ENCODE results near the gene ARHGEF12.

The ARHGEF12 gene

DNA sequence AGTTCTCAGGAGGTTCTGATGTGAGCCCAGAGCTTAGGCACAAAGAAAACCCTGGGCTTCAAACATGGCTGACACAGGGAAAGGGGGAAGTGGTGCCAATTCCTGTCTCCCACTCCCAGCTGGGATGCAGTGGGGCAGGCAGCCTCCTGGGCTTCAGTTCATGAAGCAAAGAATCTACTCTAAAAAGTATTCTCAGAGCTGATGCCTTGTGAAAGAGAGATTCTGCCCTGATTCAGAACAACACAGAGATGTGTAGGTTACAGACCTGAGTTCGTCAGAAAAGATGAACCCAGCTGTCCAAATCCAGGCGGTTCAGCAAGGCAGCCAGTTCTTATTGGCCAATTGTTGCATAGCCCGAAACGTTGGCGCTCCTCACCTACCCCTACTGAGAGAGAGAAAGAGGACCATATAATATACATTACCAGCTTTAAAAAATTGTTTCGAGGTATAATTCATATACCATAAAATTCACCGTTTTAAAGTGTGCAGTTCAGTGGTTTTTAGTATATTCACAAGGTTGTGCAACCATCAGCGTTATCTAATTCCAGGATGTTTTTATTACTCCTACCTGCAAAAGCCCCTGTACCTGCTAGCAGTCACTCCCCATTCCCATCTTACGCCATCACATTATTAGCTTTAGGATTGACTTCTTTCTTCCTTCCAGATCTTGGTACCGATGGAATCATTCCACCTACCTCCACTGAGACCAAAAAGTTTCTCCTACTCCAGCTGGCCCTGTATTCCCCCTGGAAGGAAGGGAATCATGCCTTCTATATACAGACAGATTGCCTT lies 18.3 kb upstream of the ARHGEF12 start:
- no peak for DNase-seq

DNA sequence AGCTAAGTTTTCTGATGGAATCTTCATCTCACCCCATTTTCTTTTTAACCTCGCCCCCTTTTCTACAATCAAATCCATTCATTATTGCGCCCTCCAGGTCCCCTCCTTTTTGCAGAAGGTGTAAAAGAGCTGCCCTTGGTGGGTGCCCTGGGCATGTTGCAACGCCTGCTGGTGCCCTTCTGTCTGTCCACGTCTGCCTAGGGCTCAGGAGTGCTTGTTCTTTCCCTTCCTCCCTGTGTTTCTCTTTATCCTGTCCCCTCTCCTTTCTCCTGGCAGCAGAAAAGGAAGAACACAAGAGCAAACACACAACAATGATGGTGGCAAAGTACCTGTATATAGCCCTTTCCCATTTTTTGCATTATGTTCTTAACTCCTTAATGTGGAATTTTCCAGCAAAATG lies 17.3 kb upstream of the ARHGEF12 start:
- no peak for DNase-seq

DNA sequence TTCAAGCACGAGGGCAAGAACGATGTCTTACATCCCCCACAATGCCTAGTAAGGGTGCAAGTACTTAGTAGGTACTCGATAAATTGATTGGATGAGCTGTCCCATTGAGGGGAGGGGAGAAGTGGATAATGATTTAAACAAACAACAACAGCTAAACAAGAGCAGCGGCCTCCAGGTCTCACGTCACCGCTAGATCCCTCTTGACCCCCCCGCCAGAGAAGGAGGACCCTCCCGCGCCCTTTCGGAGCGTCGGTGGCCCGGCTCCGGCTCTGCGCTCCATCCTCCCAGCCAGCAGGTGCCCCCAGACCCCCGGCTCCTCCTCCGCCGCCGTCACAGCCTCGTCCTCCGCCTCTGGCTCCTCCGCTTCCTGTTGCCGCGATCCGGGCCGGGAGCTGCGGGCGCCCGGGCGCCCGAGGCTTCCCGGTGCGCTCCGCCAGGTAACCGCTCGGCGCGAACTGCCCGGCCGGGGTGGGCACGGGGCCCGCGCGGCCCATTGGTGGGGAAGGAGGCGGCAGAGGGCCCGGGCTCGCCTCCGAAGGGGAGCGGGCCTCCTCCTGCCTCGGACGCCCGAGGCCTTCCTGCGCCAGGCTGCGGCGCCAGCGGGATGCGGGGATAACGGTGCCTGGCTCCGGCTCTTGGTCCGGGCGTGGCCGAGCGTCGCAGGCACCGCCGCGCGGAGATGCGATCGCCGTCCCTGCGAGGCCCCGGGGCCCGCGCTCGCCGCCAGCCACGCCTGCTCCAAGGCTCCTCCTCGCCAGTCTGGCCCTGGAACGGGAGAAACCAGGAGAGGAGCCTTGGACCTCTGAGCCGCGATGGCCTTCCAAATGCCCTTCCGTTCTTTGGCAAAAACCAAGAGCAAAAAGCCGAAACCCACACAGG lies 11.0 kb upstream of the ARHGEF12 start, which contains the start of gene TLCD5:
Gene TLCD5, plus strand, starts transcription at position 368 of the 879 bp plus-strand sequence. CDS start 2,143 bp downstream, outside the sequence.
- peak; percentile 35 for DNase-seq

DNA sequence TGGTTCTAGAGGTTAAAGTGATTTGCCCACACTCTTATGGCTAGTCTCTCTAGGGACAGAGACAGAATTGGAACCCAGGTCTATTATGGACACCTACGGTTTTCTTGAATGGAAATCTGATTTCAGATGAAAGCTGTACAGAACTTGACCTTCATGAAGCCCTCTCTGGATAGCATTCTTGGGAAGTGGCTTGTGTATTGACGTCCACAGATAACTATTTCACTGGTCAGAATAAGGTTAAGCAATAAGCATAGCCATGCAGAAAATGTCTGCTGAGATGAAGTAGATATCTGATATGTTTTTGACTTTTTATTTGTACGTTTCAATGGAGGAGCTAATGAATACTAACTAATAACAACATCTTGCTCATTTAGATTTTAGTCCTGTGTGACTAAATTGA lies 10.0 kb upstream of the ARHGEF12 start:
- DNase-seq = no peak

DNA sequence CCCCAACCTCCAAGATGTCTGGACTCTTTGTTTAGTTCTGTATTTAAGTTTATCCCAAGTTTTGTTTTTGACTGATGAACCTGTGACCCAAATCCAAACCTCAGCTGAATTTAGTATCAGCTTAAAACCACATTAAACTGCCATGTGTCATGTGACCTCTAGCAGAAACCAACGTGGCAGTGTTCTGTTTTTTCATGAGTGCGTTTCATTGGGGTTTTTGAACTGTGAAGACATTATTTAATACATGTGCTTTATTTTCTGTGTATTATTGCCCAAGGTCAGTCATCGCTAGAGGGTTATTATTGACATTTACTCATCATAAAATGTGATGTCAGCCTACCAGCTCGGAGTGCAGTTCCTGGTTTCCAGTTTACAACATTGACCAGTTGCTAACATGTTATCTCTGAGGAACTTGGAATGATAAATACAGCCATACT lies 9.3 kb upstream of the ARHGEF12 start:
- no peak for DNase-seq

DNA sequence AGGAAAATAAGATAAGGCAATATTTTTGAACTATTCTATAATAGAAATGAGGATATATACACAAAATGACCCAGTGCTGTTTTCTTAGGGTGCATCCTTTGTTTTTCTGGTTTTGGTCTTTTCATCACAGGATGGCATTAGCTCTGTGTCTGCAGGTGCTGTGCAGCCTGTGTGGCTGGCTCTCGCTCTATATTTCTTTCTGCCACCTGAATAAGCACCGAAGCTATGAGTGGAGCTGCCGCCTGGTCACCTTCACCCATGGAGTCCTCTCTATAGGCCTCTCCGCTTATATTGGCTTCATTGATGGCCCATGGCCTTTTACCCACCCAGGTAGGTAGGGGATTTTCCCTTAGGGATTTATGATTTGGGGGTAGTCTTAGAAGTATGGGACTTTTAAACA lies 8.9 kb upstream of the ARHGEF12 start:
- no peak for DNase-seq

DNA sequence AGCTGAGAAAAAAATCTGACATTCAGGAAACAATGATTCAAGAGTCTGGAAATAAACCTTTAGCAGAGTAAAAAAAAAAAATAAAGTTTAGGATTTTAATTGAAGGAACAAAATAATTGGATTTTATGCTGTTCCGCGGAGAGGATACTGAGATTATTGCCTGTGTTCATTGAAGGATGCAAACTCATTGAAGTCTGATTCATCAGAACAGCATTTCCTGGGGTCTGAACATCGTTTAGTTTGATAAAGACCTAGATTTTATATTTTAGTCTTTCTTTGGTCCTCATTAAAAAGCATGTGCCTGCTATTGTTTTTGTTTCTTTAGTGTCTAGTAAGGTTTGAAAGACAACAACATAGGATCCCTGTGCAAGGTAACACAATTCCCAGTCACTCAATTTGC lies 6.7 kb upstream of the ARHGEF12 start:
- DNase-seq = no peak

DNA sequence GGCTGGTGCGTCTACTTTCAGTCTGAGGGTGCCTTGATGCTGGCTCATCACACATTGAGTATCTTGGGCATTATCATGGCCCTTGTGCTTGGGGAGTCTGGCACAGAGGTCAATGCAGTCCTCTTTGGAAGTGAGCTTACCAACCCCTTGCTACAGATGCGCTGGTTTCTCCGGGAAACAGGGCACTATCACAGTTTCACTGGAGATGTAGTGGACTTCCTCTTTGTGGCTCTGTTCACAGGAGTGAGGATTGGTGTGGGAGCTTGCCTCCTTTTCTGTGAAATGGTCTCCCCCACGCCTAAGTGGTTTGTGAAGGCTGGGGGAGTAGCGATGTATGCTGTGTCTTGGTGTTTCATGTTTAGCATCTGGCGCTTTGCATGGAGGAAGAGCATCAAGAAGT lies 6.2 kb upstream of the ARHGEF12 start:
- no peak for DNase-seq

DNA sequence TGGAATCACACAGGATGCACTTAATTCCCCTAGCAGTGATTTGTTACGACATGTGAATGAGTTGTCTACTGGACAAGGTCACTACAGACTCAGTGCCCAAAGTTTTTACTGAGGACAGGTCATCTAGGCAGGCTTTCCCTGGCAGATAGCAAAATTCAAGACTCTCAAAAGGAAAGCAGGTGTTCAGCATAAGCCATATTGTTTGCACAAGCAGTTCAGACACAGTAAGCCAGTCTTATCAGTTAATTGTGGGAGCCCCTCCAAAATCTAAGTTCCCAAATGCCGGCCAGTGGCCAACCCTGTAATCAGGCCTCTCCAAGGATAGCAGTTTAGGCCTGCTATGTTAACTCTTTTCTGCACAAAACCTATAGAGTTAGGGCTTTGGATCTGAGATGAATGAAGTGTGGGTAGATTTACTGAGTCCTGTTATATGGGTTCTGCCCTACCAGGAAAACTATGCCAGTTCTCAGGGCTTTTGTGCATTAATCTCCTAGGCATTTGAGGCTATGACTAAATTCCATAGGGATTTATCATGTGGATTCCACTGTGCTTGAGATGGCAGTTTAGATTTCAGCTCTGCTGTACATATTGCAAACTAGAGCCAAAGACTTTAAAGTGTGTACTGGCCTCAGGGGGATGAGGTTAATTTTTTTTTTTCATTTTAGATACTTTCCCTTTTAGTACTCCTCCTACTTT lies 4.8 kb upstream of the ARHGEF12 start:
- DNase-seq = no peak

DNA sequence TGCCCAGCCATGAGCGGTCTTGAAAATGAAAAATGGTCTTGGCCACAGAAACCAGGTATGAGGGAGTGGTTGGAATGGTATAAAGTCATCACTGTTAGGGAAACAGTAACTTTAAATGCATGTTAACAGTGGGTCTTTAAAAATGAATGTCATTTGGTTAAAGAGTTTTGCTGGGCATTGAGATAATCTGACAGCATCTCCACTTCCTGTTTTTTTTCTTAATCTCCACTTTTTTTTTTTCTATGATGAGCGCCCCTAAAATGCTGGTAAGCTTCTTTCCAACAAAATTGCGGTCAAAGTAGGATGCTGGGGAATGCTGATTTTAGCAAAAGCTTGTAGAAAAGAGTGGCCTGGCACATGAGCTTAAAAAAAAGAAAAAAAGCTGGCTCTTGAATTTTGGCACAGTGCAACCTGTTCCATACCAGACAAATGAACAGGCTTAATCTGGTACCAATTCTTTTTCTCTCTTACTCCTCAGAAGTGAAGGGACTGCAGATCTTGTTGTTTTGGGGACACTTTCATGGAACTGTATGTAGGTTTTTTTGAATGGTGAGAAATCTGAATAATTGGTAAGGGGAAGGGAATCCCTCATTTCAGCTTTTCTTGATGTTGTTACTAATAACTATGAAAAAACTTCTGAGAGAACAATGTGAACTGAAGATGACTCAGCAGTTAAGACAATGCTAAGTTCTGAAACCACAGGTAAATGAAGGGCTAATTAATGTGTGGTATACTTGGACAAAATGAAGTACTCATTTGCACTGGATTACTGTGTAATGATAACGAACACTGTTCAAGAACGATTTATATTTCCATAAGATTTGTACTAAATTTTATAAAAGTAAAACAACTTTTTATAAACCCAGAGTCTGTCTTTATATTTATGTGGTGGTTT lies 3.1 kb upstream of the ARHGEF12 start:
- no peak for DNase-seq

DNA sequence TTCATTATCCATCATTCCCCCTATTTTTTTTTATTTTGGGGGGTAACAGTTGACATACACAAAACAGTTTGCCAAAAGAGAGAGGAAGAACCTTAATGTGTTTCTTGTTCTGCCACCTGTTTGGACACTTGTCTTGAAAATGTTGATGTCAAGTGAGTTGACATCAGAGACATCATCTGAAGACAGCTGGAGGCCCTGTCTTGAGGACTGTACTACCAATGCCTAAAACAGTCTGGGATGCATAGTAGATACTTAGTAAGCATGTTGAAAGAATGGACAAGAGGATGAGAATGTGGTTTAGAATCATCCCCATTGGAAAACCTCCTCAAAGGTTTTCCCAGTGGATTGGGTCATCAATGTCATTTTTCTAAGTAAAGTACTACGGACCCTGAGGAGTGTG lies 2.4 kb upstream of the ARHGEF12 start:
- no peak for DNase-seq

DNA sequence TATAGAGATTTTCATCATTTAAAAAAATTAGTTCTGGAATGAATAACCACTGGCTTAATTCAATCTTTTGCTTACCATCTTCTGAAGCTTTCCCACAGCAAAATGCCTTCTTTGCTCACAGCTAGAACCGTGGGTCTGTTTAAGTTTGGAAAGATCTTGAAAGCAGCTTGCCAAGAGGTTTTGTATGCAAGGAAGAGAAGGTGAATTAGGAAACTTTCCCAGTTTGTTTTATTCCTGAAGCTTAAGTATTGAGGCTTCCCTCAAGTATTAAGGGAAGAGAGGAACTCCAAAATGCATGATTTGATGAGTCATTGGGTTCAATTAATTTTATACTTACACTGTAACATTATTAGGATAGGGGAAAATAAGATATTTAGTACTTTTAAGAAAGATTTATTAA lies 1.9 kb upstream of the ARHGEF12 start:
- no peak for DNase-seq

DNA sequence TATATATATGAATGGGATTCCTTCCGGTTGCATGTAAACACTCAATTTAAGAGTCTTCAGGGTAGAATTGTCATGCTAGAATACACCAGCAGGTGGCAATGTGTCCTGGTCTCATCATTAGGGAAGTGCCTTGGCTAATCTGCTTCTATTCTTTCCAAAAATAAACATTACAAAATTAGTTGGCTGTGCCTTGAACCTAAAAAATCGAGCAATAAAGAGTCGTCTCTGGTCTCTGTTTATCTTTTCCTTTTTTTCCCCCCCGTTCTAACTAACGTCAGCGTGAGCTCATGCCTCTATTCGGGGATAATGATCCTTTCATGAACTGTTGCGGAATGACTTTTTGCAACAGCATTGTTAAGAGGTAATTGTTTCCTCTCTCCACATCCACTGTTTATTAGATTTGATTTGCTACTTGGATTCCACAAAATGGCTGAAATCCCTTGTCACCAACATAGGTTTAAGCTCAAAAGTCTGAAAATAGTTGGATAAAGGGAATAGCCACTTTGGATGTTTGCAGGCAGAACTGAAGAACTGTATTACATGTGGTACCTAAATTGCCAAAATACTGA lies 1.2 kb upstream of the ARHGEF12 start:
- peak; percentile 46 for DNase-seq

DNA sequence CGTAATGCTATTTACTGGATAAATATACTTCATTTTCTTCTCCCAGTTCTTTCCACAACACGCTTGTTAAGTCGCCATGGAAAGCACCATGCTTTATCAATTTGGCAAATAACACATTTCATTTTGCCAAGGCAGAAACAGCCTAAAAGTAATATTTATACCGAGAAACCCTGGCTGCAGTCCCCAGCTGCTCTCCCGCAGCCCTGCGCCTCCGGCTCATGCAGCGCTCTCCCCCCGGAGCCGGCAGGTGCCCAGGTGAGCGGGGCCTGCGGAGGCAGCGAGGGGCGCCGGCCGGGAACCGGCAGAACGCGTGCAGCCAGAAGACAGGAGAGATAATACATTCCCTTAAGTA lies 681 bp upstream of the ARHGEF12 start:
- DNase-seq = peak; percentile 18

DNA sequence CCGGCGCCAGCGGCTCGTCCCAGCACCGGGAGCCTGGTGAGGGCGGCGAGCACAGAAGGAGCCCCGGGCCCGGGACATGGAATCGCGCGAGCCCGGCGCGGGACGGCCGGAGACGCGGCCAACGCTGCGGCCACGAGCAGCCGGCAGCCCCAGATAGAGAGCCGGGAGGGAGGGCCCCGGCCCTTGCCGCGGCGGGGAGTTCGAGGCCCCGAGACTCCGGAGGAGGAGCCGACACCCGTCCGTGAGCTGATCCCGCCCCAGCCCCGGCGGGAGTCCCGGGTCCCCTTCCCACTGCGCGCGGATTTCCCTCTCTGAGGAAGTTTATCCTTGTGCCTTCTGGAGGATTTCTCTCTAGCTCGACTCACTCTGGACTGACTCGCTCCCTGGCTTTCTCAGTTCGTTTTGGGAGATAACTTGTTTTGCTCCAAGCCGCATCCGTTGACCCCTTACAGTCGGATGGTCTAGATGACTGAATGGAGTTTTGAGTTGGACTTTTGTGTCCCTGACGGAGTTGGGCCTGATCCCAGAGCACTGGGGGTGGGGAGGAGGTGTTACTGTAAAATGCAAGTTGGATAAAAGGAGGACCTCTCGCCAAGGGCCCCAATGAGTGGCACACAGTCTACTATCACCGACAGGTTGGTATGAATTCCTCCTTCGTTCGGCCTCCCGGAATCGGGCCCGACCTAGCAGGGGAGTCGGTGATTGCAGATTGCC lies 585 bp downstream of the ARHGEF12 start:
- no peak for DNase-seq

DNA sequence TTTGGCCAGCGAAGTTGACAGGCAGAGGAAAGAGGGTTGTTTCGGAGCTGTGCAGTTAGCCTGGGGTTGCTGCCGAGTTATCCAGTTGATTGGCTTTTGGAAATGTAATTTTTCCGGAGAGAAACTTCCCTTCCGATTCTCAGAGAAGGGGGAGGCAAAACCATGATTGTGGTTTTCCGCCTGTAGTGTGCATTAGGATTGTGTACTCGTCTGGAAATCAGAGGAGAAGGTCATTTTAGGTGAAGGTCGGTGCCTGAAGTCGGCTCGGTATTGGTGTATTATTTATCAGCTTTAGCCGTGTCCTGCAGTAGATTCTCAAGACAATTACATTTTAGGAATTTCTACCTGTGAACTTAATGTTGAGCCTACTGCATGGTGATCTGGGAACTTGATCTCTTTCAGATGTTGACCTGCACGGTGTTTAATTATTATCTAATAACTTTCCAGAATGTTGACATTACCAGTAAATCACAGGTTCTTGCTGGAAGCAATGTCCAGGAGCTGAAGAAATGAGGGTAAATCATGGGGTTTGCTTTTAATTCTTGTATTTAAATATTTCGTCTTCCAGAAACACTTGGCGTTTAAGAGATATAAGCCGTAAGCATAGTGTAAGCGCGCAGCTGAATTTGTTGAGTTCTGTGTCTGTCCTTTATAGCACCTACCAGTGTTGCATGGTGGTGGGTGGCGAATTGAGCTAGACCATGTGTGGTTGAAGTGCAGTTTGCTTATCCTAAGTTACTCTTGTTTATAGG lies 1.3 kb downstream of the ARHGEF12 start:
- no peak for DNase-seq

DNA sequence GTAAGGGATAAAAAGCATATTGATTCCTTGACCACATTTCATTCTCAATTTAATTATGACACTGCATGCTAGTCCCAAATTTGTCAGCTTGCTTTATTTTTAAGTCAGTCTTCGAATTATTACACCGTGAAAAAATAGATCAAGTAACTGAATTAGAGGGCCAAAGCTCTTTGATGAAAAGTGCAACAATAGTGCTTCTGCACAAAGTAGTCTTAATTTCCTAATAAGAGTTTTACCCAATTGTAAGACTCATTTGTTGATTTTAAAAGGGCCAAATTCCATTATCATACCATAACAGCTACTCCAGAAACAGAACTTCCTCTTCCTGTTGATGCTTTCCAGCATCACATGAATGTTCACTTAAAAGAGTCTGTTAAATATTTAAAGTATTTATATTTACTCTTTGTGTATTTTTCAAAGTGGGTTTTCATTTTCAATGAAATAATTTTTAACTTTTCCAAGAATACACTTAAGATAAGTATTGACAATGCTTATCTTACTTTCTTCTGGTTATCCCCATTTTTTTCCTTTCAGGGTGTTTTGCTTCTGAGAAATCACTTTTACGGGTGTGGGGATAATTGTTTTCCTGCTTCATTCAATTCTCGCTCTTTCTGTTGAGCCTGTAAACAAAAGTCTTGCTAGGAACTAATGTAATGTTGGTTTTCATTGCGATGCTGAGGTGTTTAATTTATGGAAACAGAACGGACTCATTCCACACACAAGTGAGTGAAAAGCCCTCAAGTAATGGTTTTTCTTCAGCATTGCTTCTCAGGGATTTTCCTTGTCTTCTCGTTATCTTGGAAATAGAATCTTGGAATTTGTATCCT lies 2.1 kb downstream of the ARHGEF12 start:
- DNase-seq = no peak

DNA sequence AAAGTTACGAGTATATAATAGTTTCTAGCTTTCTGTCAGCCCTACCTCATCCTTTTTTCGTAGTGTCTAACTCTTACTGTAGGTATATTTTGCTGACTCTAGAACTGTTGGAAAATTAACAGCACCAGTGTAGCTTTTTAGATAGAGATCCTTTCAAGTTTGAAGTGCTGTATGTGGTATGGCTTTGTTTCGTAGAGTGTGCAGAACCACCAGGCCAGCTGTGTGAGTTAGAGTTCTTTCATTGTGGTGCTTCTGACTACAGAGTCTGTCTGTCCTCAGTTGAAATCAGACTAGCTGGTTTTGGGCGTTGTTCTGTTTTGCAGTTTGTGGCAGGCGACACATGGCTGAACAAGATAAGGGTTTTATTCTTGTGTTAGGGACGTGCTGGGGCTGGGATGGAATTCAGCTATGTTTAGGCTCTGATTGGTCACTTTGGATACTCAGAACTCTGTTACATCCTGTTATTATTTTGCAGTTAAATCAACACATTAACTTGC lies 3.2 kb downstream of the ARHGEF12 start:
- no peak for DNase-seq

DNA sequence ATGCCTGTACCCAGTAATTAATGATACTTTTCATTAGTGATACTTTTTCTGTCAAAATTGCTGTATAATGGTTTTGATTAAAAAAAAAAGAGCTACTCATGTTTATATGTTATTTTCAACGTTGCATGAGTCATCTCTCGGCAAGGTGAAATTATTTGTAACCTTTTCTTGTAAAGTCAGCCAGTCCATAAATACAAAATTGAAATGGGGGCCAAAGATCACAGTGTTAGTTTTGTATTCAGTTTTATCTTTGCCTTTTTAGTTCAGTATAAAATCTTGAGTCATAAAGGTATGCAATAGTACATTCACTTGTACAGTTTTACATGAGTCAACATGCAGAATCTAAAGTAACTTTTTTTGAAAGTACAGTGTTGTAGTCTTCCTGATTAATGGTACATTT lies 4.3 kb downstream of the ARHGEF12 start:
- DNase-seq = no peak
